ENCODE measurements around the gene IRGQ. TPM values are rescaled to one million over a fixed set of nuclear protein-coding genes. Genes with fewer than 3 reads are reported as not detected.
"Not testable (repeated sequence)": the region's sequence is repeated elsewhere in the genome, so short reads cannot be mapped to it uniquely, and the experiment has no call there.

The IRGQ gene
- 5.7 and 8.1 TPM in 2 replicates for total RNA-seq (2014; rRNA removed; shearing (Covaris generic))
- polyA plus RNA-seq (2014; cell fraction: nucleus; rRNA removed), result 18.1 and 22.9 TPM in 2 replicates

- DNase-seq (ENCODE audit: extremely low read depth, low read depth), result peak; percentile 99
Measured at GRCh38 chr19:43595999-43596841, at the start of gene IRGQ, which contains the start of gene ZNF576. TSS of gene IRGQ (minus strand) at chr19:43596134. CDS start at chr19:43595338, 796 bp downstream. TSS of gene ZNF576 (plus strand) at chr19:43596595. CDS start at chr19:43597109, 514 bp downstream.

- DNase-seq (ENCODE audit: extremely low read depth, low read depth), result no peak
Measured at GRCh38 chr19:43644181-43644580, 48.2 kb upstream of the IRGQ start.

GRCh38 chr19:43643326-43643725, 47.4 kb upstream of the IRGQ start:
- DNase-seq (ENCODE audit: extremely low read depth, low read depth), result no peak

GRCh38 chr19:43642531-43642930, 46.6 kb upstream of the IRGQ start:
- no peak for DNase-seq (ENCODE audit: extremely low read depth, low read depth)

GRCh38 chr19:43641333-43641732, 45.4 kb upstream of the IRGQ start:
- no peak for DNase-seq (ENCODE audit: extremely low read depth, low read depth)

- DNase-seq (ENCODE audit: extremely low read depth, low read depth), result no peak
Measured at GRCh38 chr19:43640424-43640757, 44.5 kb upstream of the IRGQ start.

- no peak for DNase-seq (ENCODE audit: extremely low read depth, low read depth)
Measured at GRCh38 chr19:43639519-43640423, 43.8 kb upstream of the IRGQ start, which contains the start of gene CADM4. TSS of gene CADM4 (minus strand) at chr19:43639850. CDS start at chr19:43639790, 60 bp downstream.

- no peak for DNase-seq (ENCODE audit: extremely low read depth, low read depth)
Measured at GRCh38 chr19:43638995-43639518, 43.1 kb upstream of the IRGQ start.

- no peak for DNase-seq (ENCODE audit: extremely low read depth, low read depth)
Measured at GRCh38 chr19:43638214-43638994, 42.5 kb upstream of the IRGQ start.

GRCh38 chr19:43636121-43636683, 40.3 kb upstream of the IRGQ start:
- DNase-seq (ENCODE audit: extremely low read depth, low read depth), result no peak

GRCh38 chr19:43635561-43635940, 39.6 kb upstream of the IRGQ start:
- DNase-seq (ENCODE audit: extremely low read depth, low read depth), result not testable (repeated sequence)

- no peak for DNase-seq (ENCODE audit: extremely low read depth, low read depth)
Measured at GRCh38 chr19:43634872-43635560, 39.1 kb upstream of the IRGQ start.

GRCh38 chr19:43634506-43634871, 38.6 kb upstream of the IRGQ start:
- no peak for DNase-seq (ENCODE audit: extremely low read depth, low read depth)

GRCh38 chr19:43634068-43634467, 38.1 kb upstream of the IRGQ start:
- DNase-seq (ENCODE audit: extremely low read depth, low read depth), result no peak

GRCh38 chr19:43633520-43633919, 37.6 kb upstream of the IRGQ start:
- DNase-seq (ENCODE audit: extremely low read depth, low read depth), result no peak

- no peak for DNase-seq (ENCODE audit: extremely low read depth, low read depth)
Measured at GRCh38 chr19:43631491-43631890, 35.6 kb upstream of the IRGQ start.

GRCh38 chr19:43628646-43629326, 32.9 kb upstream of the IRGQ start:
- no peak for DNase-seq (ENCODE audit: extremely low read depth, low read depth)

- no peak for DNase-seq (ENCODE audit: extremely low read depth, low read depth)
Measured at GRCh38 chr19:43626838-43627237, 30.9 kb upstream of the IRGQ start.
